ENCODE data around the gene RAMP3.

Gene RAMP3

DNA sequence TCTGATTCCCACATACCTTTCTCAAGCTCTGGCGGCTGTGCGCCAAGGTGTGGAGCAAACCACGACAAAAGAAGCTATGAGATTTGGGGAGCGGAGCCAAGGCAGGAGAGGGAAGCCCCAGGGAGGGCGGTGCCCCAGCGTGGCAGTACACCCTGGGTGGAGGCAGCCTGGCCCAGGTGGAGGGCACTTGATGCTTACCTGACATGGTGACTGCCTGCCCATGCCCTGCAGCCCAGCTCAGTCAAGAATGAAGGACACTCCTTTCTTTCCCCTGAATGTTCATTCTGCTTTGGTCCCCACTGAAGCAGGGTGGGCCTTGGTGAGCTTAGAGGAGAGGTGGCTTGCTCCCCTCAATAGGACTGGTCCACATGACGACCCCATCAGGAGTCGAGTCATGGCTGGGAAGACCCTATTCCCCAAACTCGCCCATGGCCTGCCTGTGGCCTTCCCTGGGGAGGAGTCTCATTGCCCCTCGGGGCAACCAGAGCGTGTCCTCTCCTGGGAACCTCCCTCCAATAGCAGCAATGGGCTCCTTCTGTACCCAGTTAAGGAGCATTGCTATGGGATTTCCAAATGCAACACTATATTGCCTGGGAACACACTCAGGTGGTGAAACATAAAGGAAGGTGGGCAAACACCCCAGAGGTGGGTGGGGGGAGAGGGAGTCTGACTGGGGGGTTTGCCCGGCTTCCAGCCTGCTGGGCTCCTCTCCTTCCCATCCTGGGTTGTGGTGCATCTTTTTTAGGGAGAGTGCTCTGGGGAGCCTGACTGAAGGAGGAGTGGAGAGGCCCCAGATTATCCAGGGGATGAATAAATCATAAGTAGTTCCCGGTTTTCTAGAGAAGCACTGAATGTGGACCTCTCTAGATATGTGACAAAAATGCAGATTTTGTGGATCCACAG, 22.7 kb downstream of the RAMP3 start:
- DNase-seq (ENCODE audit: low read depth), result no peak

DNA sequence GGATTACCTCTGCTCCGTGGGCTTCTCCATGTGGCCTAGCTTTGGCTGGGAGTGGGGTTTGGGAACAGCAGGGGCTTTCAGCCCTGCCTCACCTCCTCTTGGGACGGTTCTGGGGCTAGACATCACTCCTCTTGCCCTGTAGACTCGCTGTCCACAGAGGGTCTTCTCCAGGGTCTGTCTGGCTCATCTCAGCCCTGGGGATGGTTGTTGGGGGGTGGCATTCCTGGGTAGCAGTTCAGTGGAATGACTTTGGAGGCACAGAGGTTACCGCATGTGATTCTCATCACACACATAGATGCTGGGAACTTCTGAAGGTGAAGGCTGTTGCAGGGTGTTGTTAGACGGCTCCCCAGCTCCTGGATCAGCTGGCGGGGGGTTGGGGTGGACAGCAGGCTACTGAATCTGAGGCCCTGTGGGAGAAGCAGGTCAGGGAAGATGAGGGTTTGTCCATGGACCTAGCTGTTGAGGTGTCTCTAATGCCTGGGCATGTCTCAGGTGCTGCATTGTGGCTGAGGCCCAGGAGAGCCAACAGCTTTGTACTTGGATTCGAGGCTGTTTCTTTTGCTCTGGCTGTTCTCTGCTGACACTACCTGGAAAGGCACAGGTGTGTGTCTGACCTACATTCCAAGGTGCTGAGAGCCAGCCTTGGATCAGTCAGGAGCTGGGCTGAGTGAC, 23.8 kb downstream of the RAMP3 start:
- no peak for DNase-seq (ENCODE audit: low read depth)

DNA sequence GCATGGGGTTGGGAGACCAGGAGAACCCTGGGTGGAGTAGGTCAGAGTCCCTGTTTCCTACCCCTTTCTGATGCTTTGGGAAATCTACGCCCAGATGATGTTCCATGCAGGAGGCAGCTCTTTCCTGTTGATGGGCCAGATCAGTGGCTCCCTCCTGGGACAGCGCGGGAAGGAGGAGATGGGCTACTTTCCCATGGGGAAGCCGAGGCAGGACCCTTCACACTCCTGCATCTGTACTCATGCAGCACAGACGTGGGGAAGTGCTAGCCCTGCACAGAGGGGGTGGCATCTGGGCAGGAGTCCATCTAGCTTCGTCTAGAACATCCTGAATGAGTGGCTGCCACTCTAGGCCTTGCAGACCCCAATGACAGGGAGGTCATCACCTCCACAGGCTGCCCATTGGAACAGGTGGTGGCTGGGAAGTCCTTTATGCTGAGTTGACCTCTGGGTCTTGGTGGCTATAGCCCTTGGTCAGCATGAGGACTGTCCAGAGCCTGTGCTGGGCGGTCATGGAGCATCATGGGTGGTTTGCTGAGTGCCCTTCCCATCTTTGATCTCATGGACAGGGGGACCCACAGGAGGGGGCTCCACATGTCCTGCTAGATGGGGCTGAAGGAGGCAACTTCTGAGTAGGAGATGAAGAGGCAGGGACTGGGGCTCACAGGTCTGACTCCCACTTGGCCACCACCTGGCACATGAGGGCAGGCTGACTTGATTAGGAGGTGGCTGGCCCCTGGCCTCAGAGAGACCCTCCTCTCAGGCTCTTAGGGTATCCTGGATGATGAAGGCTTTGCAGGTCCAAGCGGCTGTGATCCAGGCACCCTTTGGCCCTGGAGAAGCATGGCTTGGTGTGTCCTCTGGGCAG, 24.6 kb downstream of the RAMP3 start:
- DNase-seq (ENCODE audit: low read depth), result no peak

DNA sequence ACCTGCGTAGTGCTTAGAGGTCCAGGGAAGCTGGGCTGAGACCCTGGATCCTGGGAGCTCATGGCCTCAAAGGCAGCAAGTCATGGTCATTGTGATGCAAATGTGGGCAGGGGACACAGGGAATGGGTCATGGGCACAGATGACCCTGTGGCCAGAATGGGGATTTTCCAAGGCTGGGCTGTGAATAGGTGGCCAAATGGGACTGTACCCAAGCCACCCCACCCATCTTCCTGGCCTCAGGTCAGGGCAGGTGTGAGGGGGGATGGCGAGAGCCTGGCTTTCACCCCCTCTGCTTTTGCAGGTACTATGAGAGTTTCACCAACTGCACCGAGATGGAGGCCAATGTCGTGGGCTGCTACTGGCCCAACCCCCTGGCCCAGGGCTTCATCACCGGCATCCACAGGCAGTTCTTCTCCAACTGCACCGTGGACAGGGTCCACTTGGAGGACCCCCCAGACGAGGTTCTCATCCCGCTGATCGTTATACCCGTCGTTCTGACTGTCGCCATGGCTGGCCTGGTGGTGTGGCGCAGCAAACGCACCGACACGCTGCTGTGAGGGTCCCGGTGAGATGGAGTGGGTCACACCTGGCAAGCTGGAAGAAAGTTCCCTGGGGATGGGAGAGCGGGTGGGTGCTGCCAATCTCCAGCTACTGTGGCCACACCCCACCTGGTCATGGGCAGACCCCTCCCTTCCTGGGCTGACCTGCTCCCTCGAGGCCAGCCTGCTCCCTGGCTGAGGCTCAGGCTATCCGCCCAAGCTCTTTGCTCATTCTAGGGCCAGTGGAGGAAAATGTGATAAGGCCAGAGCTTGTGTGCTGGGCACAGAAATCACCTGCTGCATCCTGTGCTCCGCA, 25.5 kb downstream of the RAMP3 start:
- DNase-seq (ENCODE audit: low read depth), result no peak

- no peak for DNase-seq (ENCODE audit: low read depth)
These were observed 26.2 kb downstream of the RAMP3 start for GRCh38 chr7:45183711-45184210.

- DNase-seq (ENCODE audit: low read depth), result no peak
These were observed 26.9 kb downstream of the RAMP3 start for GRCh38 chr7:45184326-45185027.

DNA sequence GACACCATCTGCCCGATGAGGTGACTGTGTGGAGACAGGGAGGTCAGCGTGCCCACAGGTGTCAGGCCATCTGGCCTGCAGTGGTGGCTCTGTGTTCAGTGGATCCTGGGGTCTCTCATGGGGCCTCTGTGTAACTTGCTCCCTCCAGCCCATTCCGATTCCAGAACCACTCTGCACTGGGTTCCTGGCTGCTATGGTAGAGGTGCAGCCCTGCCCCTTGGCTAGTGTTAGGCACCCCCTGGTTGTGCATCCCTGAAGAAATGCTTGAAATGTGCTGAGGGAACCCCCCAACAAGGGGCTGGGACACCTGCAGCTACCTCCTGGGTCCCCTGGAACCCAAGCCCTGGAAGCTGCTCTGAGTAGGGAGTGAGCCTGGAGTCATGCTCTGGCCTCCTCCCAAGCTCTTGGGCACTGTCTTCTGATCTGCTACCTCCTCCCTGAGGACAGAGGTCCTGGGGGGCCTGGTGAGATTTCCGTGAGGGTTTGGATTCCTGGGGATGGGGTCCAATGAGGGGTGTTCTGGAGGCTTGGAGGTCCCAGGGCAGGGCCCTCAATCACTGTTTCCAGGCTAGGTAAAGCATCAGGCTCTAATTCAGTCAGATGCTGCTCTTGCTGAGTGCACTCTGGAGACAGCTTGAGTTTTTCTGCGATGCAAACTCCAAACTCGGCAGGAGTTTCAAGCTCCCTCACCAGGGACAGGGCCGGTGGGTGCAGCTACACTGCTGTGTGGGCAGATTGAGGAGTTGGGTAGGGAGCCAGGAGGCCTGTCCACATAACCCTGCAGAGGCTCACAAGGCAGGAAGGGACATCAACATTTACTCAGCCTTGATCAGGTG, 27.7 kb downstream of the RAMP3 start:
- DNase-seq (ENCODE audit: low read depth), result no peak

GRCh38 chr7:45185864-45186250, 28.3 kb downstream of the RAMP3 start:
- DNase-seq (ENCODE audit: low read depth), result no peak

DNA sequence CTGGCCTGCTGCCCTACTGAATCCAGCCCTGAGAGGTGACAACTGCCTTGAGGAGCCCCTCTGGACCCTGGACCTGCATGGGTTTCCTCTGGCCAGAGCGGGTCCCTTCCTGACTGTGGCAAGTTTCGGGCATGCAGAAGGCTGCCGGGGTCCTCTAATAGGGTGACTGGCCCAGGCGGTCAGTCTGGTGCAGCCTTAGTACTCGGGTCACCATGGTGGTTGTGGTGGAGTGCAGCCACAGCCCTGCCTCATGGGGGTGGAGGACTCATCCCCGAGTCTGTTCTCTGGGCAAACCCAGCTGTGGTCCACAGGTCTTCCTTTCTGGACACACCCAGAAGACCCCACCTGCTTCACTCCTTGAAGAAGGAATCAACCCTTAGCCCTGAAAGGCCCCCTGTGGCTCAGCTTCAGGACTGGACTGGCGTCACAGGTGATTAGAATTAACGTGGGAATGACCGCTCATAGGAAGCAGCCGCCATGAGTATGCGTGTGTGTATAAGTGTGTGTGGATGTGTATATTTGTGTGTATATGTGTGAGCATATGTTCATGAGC, 28.7 kb downstream of the RAMP3 start:
- DNase-seq (ENCODE audit: low read depth), result no peak

DNA sequence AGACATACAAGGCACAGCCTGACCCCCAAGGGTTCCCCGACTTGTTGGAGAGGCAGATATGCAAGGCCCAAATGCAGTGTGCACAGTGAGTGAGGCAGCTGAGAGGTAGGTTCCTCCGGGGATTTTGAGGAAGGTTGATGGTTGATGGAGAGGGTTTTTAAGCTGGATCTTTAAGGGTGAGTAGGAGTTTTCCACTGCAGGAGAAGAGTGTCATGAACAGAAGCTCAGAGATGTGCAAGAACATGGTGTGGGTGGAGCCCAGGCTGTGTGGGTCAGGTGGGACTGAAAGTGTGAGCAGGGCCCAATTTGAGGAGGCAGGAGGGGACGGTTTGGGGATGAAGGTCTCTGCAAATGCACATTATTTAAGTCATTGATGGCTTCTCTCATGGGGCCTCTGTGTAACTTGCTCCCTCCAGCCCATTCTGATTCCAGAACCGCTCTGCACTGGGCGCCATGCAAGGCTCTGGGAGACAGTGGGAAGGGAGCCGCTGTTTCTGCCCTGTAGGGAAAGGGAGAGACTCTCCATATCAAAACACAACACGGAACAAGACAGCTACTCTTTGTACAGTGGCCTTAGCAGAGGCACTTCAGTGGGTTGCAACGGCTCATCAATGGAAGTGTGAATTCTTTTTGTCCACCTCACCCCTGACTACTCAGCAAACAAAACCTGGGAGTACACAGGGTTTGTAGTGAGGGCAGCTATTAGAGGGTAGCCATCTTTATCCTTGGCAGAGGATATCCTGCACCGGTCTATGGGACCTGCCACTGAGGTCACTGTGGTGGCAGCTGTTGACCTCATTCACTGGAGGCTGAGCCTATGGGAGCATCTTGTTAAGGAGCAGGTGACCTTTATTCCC, 29.7 kb downstream of the RAMP3 start:
- DNase-seq (ENCODE audit: low read depth), result no peak

DNA sequence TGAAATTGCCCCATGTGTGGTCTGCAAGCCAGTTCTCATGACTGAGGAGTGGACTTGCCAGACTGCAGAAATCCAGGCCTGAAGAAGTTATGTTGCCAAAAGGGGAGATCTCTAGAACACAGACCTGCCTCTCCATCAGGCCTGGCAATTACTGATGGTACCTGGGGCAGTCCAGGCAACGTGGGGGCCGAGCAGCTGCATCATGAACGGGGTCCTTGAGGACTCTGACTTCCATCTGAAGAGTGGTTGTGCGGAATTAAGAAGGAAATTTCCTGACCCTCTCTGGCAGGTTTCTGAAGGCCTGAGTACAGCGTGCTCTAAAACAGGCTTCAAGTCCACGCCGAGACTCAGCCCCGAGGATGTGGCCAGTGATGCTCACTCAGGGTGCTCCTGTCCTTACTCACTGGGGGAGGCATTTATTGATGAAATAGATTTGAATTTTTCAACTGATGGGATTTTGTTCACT, 30.4 kb downstream of the RAMP3 start:
- no peak for DNase-seq (ENCODE audit: low read depth)

DNA sequence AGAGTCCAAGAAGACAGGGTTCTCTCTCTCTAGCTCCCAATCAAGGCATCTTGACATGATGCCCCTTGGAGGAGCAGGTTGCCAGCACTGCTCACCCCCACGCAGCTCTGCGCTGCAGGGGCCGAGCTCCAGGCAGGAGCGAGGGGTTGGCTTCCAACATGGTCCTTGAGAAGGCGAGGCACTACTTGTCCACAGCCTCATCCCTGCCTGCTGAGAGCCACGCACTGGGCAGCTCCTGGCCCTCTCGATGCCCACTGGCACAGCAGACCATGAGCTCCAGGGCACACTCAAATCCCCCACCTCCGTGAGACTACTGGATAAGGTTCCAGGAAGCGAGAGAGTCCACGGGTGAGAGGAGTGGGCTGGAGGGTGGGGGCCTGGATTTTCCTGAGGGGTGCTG, 31.1 kb downstream of the RAMP3 start:
- DNase-seq (ENCODE audit: low read depth), result no peak

DNA sequence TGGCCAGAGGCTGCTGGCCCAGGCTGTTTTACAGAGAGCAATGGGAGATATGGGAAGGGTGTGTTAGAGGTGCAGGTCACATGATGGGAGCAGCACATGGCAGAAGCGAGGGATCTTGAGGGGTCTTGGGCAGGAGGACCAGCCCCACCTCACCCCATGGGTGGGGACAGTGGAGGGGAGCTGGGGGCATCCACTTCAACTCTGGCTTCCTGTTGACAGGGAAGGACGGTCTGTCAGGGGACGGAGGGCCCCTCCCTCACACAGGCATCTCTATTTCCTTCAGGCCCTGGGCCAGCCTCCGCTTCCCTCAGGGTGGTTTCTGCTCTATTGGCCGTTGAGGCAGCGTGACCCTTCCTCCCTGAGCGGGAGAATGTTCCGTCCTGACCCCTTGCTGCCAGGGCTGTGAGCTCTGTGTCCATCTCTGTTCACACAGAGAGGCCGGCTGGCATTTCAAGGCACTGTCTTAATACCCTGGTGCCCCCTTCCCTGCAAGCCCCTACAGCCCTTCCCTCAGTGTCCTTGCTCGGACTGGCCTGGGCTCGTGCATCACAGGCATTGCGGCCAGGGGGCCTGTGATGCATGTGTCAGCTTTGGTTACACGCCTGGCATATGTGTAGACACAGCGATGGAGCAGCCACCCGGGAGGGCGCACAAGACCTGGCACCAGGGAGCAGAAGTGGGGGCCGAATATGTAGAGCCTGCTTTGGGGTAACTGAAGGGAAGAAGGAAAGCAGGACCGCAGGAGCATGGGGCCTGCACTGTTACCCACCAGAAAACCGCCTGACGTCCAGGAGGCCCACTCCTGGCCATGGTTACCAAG, 31.8 kb downstream of the RAMP3 start:
- no peak for DNase-seq (ENCODE audit: low read depth)

DNA sequence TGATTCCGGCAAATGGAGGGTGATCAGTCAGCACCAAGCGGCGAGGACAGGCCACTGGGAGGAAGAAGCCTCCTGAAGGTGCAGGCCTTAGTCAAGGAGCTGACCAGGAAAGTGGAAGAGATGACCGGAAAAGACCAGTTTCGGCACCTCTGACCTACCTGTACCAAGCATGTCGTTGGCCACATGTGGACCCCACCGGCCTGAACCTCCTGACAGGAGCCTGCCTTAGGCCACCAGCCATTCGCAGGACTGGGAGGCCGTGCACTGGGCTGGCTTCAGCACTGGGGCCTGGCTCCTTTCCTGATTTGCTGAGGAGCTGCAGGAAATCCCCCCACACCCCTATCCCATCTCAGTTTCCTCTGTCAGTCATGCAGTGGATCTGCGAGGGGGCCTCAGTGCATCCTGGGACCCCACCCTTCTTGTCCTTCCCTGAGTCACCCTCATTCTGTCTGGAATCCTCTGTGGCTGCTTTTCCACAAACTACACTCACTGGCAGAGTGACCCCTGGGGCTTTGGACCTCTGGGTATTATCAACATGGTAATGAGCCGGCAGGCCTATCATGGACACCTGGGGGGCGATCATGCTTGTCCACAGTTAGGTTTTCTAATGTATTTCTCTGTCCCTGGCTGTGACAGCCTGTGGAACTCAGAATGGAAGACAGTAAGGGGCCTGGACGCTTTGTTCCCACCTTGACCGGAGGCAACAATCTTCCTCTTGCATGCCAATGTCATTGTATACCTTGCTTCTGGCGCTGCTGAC, 33.0 kb downstream of the RAMP3 start:
- no peak for DNase-seq (ENCODE audit: low read depth)

DNA sequence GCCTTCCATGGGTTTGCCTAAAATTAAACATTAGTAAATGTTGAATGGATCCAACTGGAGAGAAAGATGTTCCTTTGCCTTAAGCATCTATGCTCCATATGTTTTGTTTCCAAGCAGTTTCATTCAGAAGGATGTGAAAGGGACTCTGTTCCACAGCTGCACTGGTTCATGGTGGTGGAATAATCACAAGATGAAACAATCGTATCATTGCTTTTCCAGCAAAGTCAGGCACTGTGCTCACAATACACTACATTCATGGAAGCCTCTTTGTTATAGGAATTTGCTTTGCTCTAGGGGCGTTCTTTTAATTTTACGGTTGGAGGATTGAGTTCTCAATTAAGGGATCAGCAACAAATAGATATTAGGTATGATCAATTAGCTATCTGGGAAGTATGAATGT, 33.8 kb downstream of the RAMP3 start:
- no peak for DNase-seq (ENCODE audit: low read depth)

- DNase-seq (ENCODE audit: low read depth), result no peak
These were observed 35.0 kb downstream of the RAMP3 start for GRCh38 chr7:45192621-45193041.

- DNase-seq (ENCODE audit: low read depth), result no peak
These were observed 36.2 kb downstream of the RAMP3 start for GRCh38 chr7:45193828-45194227.
